Measurements from ENCODE around the gene FOLH1.
"Not testable (repeated sequence)": the region's sequence is repeated elsewhere in the genome, so short reads cannot be mapped to it uniquely, and the experiment has no call there.

FOLH1 gene

DNA sequence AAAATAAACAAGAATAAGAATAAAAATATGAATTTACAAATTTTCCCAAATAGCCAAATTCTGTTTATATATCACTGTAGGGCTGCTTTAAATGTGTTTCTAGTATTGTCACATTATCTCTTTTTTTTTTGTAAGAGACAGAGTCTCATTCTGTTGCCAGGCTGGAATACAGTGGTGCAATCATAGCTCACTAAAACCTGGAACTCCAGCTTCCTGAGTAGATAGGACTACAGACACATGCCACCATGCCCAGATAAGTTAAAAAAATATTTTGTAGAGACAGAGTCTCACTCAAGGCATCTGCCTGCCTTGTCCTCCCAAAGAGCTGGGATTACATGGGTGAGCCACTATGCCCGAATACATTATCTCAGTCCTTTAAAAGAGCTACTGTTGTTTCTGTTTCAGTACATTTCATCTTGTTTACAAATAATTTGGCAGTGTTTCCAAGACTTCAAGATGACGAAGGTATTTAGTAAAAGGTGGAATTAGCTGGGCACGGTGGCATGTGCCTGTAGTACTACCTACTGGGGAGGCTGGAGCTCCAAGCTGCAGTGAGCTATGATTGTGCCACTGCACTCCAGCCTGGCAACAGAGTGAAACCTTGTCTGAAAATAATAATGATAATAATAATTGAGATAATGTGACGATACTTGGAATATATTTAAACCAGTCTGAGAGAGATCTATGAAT, 6.0 kb downstream of the FOLH1 start:
- no peak overlapping the region for H3K27ac Mint-ChIP-seq

DNA sequence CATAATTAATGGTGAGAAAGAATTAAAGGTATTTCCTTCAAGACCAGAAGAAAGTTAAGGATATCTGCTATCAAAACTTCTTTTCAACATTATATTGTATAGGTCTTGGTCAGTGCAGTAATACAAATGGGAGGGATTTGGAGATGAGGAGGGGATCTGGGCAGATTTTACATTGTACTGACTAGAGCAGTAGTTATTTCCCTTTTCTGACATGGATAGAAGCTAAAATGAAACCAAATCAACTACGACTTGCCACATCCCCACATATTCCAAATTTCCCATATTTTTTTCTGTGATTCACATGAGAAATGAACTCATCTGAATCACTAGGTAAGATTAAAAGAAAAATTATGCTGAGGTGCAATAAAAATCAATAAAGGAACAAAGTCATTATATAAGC, 11.6 kb downstream of the FOLH1 start:
- H3K4me3 Mint-ChIP-seq; H3K9me3 Mint-ChIP-seq; H3K36me3 Mint-ChIP-seq (ENCODE audit: low read depth); H3K27ac Mint-ChIP-seq; H3K4me1 Mint-ChIP-seq (ENCODE audit: low read depth); H3K27me3 Mint-ChIP-seq: not testable (repeated sequence)

More for the DNA sequence above, 6.0 kb downstream of the FOLH1 start:
- Mint-ChIP-seq H3K27me3 (peaks cover 5% of the 10 kb centered on the region), H3K4me1 (ENCODE audit: low read depth) (no peaks in the 10 kb centered on the region), H3K36me3 (ENCODE audit: low read depth) (no peaks in the 10 kb centered on the region), H3K4me3 (no peak overlapping the region), H3K9me3 (no peaks in the 10 kb centered on the region)

DNA sequence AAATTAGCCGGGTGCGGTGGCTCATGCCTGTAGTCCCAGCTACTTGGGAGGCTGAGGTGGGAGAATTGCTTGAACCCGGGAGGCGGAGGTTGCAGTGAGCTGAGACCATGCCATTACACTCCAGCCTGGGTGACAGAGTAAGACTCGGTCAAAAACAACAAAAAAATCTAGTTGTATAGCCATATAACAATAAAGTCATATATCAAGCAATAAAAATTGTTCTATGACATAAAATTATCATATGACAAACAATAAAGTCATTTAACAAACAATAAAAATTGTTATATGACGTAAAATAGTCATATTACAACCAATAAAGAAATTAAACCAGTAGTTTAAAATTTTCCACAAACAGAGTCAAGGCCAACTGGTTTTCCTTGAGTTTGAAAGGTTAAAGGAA, 12.4 kb downstream of the FOLH1 start:
- H3K4me1 Mint-ChIP-seq (ENCODE audit: low read depth); H3K27ac Mint-ChIP-seq; H3K9me3 Mint-ChIP-seq; H3K36me3 Mint-ChIP-seq (ENCODE audit: low read depth); H3K4me3 Mint-ChIP-seq; H3K27me3 Mint-ChIP-seq: not testable (repeated sequence)

DNA sequence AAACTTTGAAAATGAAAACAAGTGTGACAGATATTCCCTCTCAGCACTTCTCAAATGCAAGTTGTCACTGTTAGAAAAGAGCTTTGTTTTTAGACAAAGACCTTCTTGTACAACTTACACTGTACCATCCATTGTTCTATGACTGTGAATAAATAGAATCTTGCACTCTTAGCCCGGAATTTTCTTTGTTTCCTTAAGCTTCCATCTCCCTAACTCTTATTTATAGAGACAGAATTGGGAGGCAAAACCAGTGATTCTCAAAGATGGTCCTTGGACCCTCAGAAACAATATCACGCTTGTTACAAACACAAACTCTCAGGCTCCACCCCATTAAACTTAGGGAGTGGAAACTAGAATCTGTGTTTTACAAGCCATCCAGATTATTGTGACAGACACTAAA, 18.1 kb downstream of the FOLH1 start:
- not testable (repeated sequence) for H3K27ac Mint-ChIP-seq; H3K9me3 Mint-ChIP-seq; H3K36me3 Mint-ChIP-seq (ENCODE audit: low read depth); H3K4me3 Mint-ChIP-seq; H3K4me1 Mint-ChIP-seq (ENCODE audit: low read depth); H3K27me3 Mint-ChIP-seq

DNA sequence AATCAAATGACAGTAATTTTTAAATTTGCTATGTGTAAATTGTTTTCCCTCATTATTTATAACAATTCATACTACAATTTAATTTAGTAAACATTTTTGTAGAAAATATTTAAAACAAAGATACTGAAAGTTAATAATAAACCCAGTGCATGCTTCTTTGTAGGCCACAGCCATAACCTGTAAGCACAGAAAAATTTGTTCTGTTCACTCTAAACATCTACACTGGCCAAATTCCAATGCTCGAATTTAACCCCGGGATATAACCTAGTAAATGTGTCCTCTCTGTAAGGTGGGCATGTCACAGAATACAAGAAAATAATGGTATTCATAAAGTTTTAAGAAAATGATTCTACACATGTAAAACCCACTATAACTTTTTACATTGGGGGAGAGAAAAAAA, 22.2 kb downstream of the FOLH1 start:
- not testable (repeated sequence) for H3K27ac Mint-ChIP-seq; H3K4me3 Mint-ChIP-seq; H3K27me3 Mint-ChIP-seq; H3K4me1 Mint-ChIP-seq (ENCODE audit: low read depth); H3K9me3 Mint-ChIP-seq; H3K36me3 Mint-ChIP-seq (ENCODE audit: low read depth)

DNA sequence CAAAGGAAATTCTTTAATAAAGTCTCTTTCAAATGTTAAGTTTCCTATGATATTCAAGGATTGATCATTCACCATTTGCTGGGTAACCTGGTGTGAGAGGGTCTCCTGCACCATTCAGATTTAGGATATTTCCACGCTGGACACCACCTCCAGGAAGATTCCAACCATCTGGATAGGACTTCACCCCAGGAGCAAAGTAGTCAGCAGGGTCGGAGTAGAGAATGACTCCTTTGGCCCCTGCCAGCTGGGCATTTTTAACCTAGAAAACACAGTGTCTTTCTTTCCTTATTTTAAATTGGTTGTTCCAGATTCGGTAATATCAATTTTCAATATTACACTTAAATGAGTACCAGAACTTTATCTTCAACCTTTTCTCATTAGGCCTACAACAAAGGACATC, 22.8 kb downstream of the FOLH1 start:
- H3K4me1 Mint-ChIP-seq (ENCODE audit: low read depth); H3K27me3 Mint-ChIP-seq; H3K4me3 Mint-ChIP-seq; H3K36me3 Mint-ChIP-seq (ENCODE audit: low read depth); H3K27ac Mint-ChIP-seq; H3K9me3 Mint-ChIP-seq: not testable (repeated sequence)

DNA sequence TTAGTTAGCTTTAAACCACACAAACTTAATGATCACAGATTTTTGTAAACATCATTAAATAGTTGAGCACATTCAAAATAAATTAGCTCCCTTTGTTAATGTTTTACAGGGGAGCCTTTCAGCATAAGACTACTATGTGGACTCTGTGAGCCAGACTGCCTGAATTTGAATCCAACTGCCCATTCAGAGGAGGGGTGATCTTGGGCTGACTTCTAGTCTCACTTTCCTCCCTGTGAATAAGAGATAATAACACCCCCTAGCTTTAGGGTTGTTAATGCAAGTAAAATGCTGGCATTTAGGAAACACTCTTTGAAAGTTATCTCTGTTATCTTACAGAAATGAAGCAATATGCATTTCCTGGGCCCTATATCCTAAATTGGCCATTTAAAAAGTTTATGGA, 23.6 kb downstream of the FOLH1 start:
- H3K4me1 Mint-ChIP-seq (ENCODE audit: low read depth); H3K27me3 Mint-ChIP-seq; H3K36me3 Mint-ChIP-seq (ENCODE audit: low read depth); H3K4me3 Mint-ChIP-seq; H3K9me3 Mint-ChIP-seq; H3K27ac Mint-ChIP-seq: not testable (repeated sequence)

DNA sequence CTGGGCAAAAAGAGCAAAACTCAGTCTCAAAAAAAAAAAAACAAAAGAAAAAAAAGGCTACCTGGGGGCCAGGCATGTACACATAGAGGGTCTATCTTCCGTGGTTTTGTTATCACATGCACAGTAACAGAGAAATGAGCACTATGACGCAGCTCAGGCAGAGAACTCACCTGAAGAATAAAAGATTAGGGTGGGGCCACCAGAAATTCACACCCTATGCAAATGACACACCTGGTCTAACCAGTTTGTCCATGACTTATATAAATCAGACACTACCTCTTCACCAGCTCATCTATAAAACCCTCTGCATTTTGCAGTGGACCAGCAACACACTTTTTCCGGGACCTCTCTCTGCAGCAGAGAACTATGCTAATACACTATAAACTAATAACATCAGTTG, 30.5 kb downstream of the FOLH1 start:
- H3K4me1 Mint-ChIP-seq (ENCODE audit: low read depth); H3K27me3 Mint-ChIP-seq: not testable (repeated sequence)

DNA sequence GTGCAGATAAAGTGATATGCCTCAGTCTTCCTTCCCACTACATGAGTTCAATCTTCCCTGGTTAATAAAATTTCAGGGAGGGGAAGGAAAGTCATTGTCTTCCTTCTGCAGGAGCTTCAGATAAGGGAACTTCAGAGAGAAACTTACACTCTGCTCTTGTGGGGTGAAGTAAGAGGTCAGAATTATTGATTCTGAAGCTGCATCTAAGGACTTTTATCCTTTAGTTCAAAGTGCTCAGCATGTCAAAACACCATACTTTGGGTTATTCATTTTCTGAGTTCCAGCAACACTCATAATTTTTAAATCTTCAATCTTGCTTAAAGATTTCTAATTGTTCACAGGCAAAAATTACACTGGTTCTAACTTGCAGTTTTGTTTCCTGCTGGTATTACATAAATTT, 33.0 kb downstream of the FOLH1 start:
- not testable (repeated sequence) for H3K4me1 Mint-ChIP-seq (ENCODE audit: low read depth); H3K36me3 Mint-ChIP-seq (ENCODE audit: low read depth); H3K27me3 Mint-ChIP-seq; H3K4me3 Mint-ChIP-seq; H3K9me3 Mint-ChIP-seq; H3K27ac Mint-ChIP-seq

More for the DNA sequence above, 30.5 kb downstream of the FOLH1 start:
- H3K36me3 Mint-ChIP-seq (ENCODE audit: low read depth); H3K27ac Mint-ChIP-seq; H3K4me3 Mint-ChIP-seq; H3K9me3 Mint-ChIP-seq: not testable (repeated sequence)

DNA sequence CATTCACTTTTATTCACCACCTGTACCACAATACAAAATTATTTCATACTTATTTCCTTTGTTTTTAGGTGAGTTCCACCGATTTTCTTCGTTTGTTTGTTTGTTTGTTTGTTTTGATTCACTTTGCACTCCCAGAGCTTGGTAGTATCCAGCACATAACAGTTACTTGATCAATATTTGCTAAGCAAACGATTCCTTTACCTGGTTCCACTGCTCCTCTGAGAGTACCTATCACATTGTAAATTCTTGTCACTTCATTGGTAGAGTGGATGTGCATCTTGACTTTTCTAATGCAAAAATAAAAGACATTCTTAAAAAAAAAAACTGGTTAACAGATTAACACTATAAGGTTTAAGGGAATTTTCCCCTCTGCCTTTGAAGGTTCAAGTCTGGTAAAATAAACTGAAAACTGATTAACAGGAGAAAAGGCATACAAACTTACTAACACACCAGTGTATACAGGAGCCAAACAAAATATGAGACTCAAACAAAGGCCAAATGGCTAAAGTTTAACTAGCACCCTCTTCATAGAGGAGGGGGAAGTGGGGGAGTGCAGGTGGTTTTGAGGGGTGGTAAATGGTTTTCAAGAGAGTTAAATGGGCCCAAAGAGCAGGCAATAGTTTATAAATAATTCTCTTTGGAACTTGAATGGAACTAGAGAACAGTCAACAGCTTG, 33.6 kb downstream of the FOLH1 start:
- not testable (repeated sequence) for H3K27ac Mint-ChIP-seq; H3K9me3 Mint-ChIP-seq; H3K4me1 Mint-ChIP-seq (ENCODE audit: low read depth); H3K27me3 Mint-ChIP-seq; H3K4me3 Mint-ChIP-seq; H3K36me3 Mint-ChIP-seq (ENCODE audit: low read depth)

DNA sequence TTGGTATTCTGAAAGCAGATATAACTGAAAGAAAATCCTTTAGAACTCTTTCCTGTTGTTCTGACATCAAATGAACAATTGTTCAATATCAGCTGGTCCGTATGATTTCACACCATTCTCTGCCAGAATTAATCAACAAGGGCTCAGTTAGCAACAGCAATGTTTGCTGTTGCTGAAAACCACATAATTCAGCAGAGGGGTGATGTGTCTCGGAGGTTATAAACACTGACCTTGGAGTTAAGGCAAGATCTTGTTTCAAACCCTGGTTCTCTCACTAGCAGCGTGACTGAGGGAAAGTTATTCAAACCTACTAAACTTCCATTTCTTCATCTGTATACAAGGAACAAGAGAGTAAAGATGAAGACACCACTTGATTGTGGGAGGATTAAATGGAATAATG, 36.8 kb downstream of the FOLH1 start:
- not testable (repeated sequence) for H3K27me3 Mint-ChIP-seq; H3K36me3 Mint-ChIP-seq (ENCODE audit: low read depth); H3K9me3 Mint-ChIP-seq; H3K4me1 Mint-ChIP-seq (ENCODE audit: low read depth); H3K27ac Mint-ChIP-seq; H3K4me3 Mint-ChIP-seq

DNA sequence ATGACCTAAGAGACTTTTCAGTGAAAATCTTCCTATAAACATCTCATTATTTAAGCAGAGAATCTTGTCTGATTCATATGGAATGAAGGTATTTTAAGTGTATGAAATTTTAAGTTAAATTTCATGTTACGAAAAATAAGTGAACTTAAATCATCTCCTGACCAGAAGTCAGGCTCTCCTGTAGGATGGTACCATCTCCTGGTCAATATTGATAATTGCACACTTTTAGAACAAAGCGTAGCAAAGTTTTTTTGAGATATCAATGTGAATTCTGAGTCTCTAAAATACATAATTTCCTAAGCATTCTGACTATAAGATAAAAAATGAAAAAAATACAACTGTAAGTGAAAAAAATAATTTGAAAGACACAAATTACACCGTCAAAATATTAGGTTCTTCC, 38.8 kb downstream of the FOLH1 start:
- H3K9me3 Mint-ChIP-seq; H3K27ac Mint-ChIP-seq; H3K4me1 Mint-ChIP-seq (ENCODE audit: low read depth); H3K36me3 Mint-ChIP-seq (ENCODE audit: low read depth); H3K4me3 Mint-ChIP-seq; H3K27me3 Mint-ChIP-seq: not testable (repeated sequence)

DNA sequence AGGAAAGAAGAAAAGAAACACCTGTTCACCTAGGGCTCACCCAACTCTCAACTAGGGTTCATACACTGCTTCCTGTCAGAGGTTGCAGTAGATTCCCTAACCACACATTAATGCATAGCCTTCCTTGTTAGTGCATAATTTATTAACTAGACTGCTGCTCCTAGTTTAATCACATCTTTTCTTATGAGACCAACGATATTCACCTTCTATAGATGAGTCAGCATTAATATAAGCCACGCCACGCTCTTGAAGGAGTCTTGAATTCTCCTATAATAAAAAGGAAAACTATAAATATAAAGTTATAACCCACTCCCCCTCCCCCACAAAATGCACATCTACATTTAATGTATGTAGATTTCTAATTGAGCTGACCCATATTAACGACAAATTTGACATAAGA, 39.4 kb downstream of the FOLH1 start:
- not testable (repeated sequence) for H3K9me3 Mint-ChIP-seq; H3K4me1 Mint-ChIP-seq (ENCODE audit: low read depth); H3K36me3 Mint-ChIP-seq (ENCODE audit: low read depth); H3K4me3 Mint-ChIP-seq; H3K27me3 Mint-ChIP-seq; H3K27ac Mint-ChIP-seq

DNA sequence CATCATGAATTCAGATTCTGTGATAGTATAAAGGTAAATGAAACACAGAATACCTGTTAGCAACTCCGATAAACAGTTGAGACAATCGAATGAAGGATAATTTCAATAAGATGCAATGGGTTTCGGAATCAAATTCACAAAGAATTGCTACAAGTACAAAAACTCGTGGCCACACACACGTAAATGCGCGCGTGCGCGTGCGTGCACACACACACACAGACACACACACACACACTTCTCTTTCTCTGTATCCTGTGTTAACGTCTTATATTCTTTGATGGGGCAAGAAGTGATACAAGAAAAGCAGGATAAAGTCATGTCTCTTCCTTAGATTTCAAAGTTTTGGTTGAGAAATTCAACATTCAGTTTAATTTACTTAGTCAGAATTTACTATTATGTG, 57.2 kb downstream of the FOLH1 start:
- Mint-ChIP-seq H3K4me3 (no peak overlapping the region), H3K9me3 (no peaks in the 10 kb centered on the region), H3K27ac (no peak overlapping the region), H3K36me3 (ENCODE audit: low read depth) (no peaks in the 10 kb centered on the region), H3K27me3 (no peaks in the 10 kb centered on the region), H3K4me1 (ENCODE audit: low read depth) (no peaks in the 10 kb centered on the region)

DNA sequence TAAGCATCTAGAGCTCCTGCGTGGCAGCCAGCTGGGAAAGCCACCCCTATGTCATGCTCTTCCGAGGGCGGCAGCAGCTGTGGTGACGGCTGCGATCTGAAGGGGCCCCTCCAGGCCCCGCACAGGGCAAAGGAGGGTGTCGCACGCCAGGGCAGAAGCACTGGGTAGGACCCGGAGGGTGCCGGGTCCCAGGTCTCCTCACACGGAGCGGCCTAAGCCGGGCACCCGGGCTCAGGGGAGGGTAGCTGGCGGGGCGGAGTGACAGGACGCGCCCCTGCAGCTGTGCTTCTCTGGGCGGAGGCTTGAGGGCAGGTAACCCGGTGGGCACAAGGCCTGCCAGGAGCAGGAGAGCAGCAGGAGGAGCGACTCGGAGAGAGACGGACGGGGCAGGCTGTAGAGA, 106.0 kb downstream of the FOLH1 start:
- H3K27ac Mint-ChIP-seq; H3K9me3 Mint-ChIP-seq; H3K27me3 Mint-ChIP-seq; H3K4me3 Mint-ChIP-seq; H3K4me1 Mint-ChIP-seq (ENCODE audit: low read depth); H3K36me3 Mint-ChIP-seq (ENCODE audit: low read depth): not testable (repeated sequence)
